Measurements from ENCODE around the gene TNS3. TPM values are rescaled to one million over a fixed set of nuclear protein-coding genes. Genes with fewer than 3 reads are reported as not detected.

TNS3 gene
- total and polyA plus RNA-seq, 2 donors (not counting 1 experiment from before 2014, with no cell fraction given): 11.4 to 77.5 TPM

DNA sequence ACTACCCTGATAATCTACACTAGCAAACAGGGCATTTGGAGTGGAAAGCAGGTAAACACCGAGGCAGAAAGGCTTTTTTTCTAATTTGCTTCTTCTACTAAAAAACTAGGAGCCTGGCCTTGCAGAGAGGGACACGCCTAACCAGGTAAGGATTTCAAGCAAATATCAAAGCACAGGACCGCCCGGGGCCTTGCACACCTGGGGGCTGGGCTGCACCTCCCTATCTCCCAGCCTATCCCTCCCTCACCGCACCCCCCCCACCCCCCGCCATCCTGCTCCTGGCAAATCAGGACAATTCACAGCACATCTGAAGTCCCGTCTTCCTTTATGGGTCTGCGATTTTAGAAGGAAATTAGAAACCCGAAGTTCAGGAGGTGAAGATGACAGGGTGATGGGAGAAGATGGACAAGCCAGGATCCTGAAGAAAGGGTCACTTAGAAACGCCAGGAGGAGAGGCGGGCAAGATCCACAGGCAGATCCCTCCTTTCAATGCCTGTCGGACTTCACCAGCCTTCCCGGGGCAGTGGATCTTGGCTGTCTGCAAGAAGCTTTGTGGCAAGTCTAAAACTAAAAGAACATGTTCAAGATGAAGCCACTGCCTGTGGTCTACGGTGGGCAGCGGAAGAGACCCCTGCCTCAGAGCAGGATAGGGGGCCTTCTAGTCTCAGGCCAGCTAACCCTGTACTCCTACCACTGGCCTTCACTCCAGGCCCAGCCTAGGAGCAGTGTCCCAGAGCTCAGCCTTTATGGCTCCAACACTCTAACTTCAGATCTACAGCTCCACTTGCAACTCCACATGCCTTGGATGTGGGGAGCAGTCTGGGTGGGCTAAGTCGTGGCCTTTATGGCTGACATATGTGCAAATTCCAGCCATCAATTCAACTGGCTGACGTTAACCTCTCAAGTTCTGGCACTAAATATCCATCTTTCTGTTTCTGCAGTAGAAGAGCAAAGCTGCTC lies 43.9 kb downstream of the TNS3 start:
- DNase-seq (no peak), ATAC-seq (ENCODE audit: low read depth) (no peak)
- peak overlapping the region; percentile 65 for H3K4me2 ChIP-seq (replicated peaks; ENCODE audit: low read depth, low read length, poor library complexity, severe bottlenecking)
- no peak overlapping the region for H2AFZ ChIP-seq (ENCODE audit: insufficient read depth, low read depth, low read length, poor library complexity, severe bottlenecking)
- H3K27ac ChIP-seq (ENCODE audit: low read length in 2 of 2): no peak overlapping the region
- Mint-ChIP-seq H3K4me1 (peaks cover 46% of the 10 kb centered on the region), H3K9me3 (ENCODE audit: insufficient read depth) (no peaks in the 10 kb centered on the region), H3K27me3 (peaks cover 5% of the 10 kb centered on the region), H3K4me3 (peak overlapping the region; percentile 70), H3K27ac (peak overlapping the region; percentile 7)
- H3K4me1 ChIP-seq (ENCODE audit: control insufficient read depth in 2 of 2, insufficient read depth in 2 of 2, low read length in 2 of 2): peaks cover 2 to 10% of the 10 kb centered on the region in 2 donors
- H3K27me3 ChIP-seq (replicated peaks in 1 of 4; ENCODE audit: control extremely low read depth in 1 of 4, control insufficient read depth in 3 of 4, insufficient read depth in 4 of 4, low read length in 3 of 4): peaks cover 0 to 19% (median 7%) of the 10 kb centered on the region in 4 experiments
- ChIA-PET CTCF (no interaction called here), POLR2A (no interaction called here)
- intact Hi-C loops (cut with micrococcal nuclease): no loop called here
- H4K20me1 ChIP-seq (ENCODE audit: control insufficient read depth, insufficient read depth, low read length, poor library complexity, severe bottlenecking): peaks cover 22% of the 10 kb centered on the region
- no peaks in the 10 kb centered on the region for H3K36me3 ChIP-seq (replicated peaks in 1 of 2; ENCODE audit: control extremely low read depth in 1 of 2, control insufficient read depth in 1 of 2, extremely low read depth in 1 of 2, insufficient read depth in 2 of 2, low read length in 1 of 2)
- TF ChIP-seq, protein P1, sequence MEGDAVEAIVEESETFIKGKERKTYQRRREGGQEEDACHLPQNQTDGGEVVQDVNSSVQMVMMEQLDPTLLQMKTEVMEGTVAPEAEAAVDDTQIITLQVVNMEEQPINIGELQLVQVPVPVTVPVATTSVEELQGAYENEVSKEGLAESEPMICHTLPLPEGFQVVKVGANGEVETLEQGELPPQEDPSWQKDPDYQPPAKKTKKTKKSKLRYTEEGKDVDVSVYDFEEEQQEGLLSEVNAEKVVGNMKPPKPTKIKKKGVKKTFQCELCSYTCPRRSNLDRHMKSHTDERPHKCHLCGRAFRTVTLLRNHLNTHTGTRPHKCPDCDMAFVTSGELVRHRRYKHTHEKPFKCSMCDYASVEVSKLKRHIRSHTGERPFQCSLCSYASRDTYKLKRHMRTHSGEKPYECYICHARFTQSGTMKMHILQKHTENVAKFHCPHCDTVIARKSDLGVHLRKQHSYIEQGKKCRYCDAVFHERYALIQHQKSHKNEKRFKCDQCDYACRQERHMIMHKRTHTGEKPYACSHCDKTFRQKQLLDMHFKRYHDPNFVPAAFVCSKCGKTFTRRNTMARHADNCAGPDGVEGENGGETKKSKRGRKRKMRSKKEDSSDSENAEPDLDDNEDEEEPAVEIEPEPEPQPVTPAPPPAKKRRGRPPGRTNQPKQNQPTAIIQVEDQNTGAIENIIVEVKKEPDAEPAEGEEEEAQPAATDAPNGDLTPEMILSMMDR (IDR thresholded peaks at IDR 0.05): no peak
- TF ChIP-seq EZH2 (IDR thresholded peaks at IDR 0.05; ENCODE audit: borderline replicate concordance, insufficient read depth, low read depth, low read length, poor library complexity, severe bottlenecking): no peak
- H3K4me3 ChIP-seq (ENCODE audit: control extremely low read depth in 1 of 5, extremely low read depth in 1 of 5, insufficient read depth in 1 of 5, low read depth in 2 of 5, low read length in 4 of 5): no peak overlapping the region
- peaks cover 0 to 4% (median 0%) of the 10 kb centered on the region in 3 donors for H3K9me3 ChIP-seq (ENCODE audit: control extremely low read depth in 1 of 3, control insufficient read depth in 2 of 3, insufficient read depth in 1 of 3, low read length in 2 of 3)
- H3K79me2 ChIP-seq (ENCODE audit: control insufficient read depth, insufficient read depth, low read length): peaks cover 45% of the 10 kb centered on the region
- no peak overlapping the region for H3K9ac ChIP-seq (ENCODE audit: low read length)
- WGBS (ENCODE audit: insufficient coverage): 87% methylated on average over 16 of the region's 17 CpGs

Measured in B cell (primary cell).